Measurements from ENCODE around the gene FAM240B.

FAM240B gene

GRCh38 chr9:38687389-38687842, 32.5 kb downstream of the FAM240B start:
- Histone ChIP-seq H2BK12ac (ENCODE audit: low read length) (no peak overlapping the region), H2BK15ac (ENCODE audit: low read length) (no peak overlapping the region), H3K4me1 (ENCODE audit: control insufficient read depth in 2 of 2, insufficient read depth in 1 of 2, low read depth in 1 of 2, low read length in 2 of 2) (peaks cover 14 to 30% of the 10 kb centered on the region in 2 donors), H2BK120ac (ENCODE audit: low read depth, low read length) (no peak overlapping the region), H2AK5ac (ENCODE audit: low read depth, low read length) (no peak overlapping the region), H3K79me1 (ENCODE audit: low read depth, low read length) (no peaks in the 10 kb centered on the region), H3K9me3 (replicated peaks in 1 of 2; ENCODE audit: control insufficient read depth in 2 of 2, insufficient read depth in 1 of 2, low read depth in 1 of 2, low read length in 2 of 2) (no peaks in the 10 kb centered on the region), H3K36me3 (replicated peaks in 1 of 2; ENCODE audit: control insufficient read depth in 2 of 2, insufficient read depth in 2 of 2, low read length in 2 of 2) (no peaks in the 10 kb centered on the region), H2AFZ (ENCODE audit: low read length) (peak overlapping the region; percentile 76), H3K14ac (ENCODE audit: low read length) (no peak overlapping the region), H3K4ac (ENCODE audit: low read length) (no peak overlapping the region), H3K9ac (ENCODE audit: low read depth, low read length, poor library complexity) (no peak overlapping the region), H3K4me2 (ENCODE audit: insufficient read depth, low read length, poor library complexity, severe bottlenecking) (no peak overlapping the region), H3K27me3 (ENCODE audit: control insufficient read depth in 3 of 3, insufficient read depth in 3 of 3, low read depth in 1 of 3, low read length in 3 of 3) (no peaks in the 10 kb centered on the region), H3K4me3 (ENCODE audit: low read length in 2 of 2) (no peak overlapping the region), H3K23ac (ENCODE audit: low read depth, low read length, poor library complexity) (no peak overlapping the region), H4K91ac (ENCODE audit: low read depth, low read length, poor library complexity) (no peak overlapping the region), H3K18ac (ENCODE audit: low read length) (peak overlapping the region; percentile 16), H3K27ac (replicated peaks; ENCODE audit: low read length) (no peak overlapping the region), H2BK5ac (ENCODE audit: low read length) (no peak overlapping the region), H4K8ac (ENCODE audit: low read depth, low read length) (no peak overlapping the region)
- WGBS, 2 donors (ENCODE audit: extremely low coverage in 2 of 2, insufficient read length in 2 of 2, insufficient replicate concordance in 1 of 2): no CpG with 5 or more reads among the region's 21 CpGs
- no peak for DNase-seq (ENCODE audit: low spot score)

GRCh38 chr9:38686933-38687332, 33.0 kb downstream of the FAM240B start:
- no CpG with 5 or more reads among the region's 10 CpGs for WGBS, 2 donors (ENCODE audit: extremely low coverage in 2 of 2, insufficient read length in 2 of 2, insufficient replicate concordance in 1 of 2)
- Histone ChIP-seq H2AFZ (ENCODE audit: low read length) (peak overlapping the region; percentile 76), H4K91ac (ENCODE audit: low read depth, low read length, poor library complexity) (no peak overlapping the region), H3K9ac (ENCODE audit: low read depth, low read length, poor library complexity) (no peak overlapping the region), H2BK15ac (ENCODE audit: low read length) (no peak overlapping the region), H3K27ac (replicated peaks; ENCODE audit: low read length) (no peak overlapping the region), H3K18ac (ENCODE audit: low read length) (peak overlapping the region; percentile 57), H2BK120ac (ENCODE audit: low read depth, low read length) (no peak overlapping the region), H3K4me1 (ENCODE audit: control insufficient read depth in 2 of 2, insufficient read depth in 1 of 2, low read depth in 1 of 2, low read length in 2 of 2) (peaks cover 15 to 35% of the 10 kb centered on the region in 2 donors), H2AK5ac (ENCODE audit: low read depth, low read length) (no peak overlapping the region), H3K4me3 (ENCODE audit: low read length in 2 of 2) (no peak overlapping the region), H3K4me2 (ENCODE audit: insufficient read depth, low read length, poor library complexity, severe bottlenecking) (no peak overlapping the region), H4K8ac (ENCODE audit: low read depth, low read length) (no peak overlapping the region), H3K14ac (ENCODE audit: low read length) (no peak overlapping the region), H2BK5ac (ENCODE audit: low read length) (no peak overlapping the region), H3K4ac (ENCODE audit: low read length) (no peak overlapping the region), H3K9me3 (replicated peaks in 1 of 2; ENCODE audit: control insufficient read depth in 2 of 2, insufficient read depth in 1 of 2, low read depth in 1 of 2, low read length in 2 of 2) (no peaks in the 10 kb centered on the region), H3K27me3 (ENCODE audit: control insufficient read depth in 3 of 3, insufficient read depth in 3 of 3, low read depth in 1 of 3, low read length in 3 of 3) (no peaks in the 10 kb centered on the region), H2BK12ac (ENCODE audit: low read length) (no peak overlapping the region), H3K79me1 (ENCODE audit: low read depth, low read length) (no peaks in the 10 kb centered on the region), H3K36me3 (replicated peaks in 1 of 2; ENCODE audit: control insufficient read depth in 2 of 2, insufficient read depth in 2 of 2, low read length in 2 of 2) (no peaks in the 10 kb centered on the region), H3K23ac (ENCODE audit: low read depth, low read length, poor library complexity) (no peak overlapping the region)
- no peak for DNase-seq (ENCODE audit: low spot score)

DNA sequence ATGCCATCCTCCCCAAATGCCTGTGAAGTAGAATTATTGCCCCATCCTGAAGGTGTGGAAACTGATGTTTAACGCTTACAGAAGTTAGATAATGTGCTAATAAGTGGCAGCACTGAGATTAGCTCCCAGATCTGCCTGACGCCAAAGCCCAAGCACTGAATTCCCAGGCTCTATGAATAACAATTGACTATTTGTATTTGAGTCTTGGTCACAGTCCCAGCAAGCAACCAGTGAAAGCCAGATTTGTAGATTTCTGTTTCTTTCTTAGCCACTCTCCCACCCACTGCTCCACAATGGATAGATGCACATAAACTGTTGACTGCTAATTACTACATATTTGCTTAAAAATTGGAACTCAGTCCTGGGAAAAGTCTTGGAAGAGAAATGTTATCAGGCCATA, 34.4 kb downstream of the FAM240B start:
- Histone ChIP-seq H3K14ac (ENCODE audit: low read length) (no peak overlapping the region), H3K18ac (ENCODE audit: low read length) (no peak overlapping the region), H3K4me1 (ENCODE audit: control insufficient read depth in 2 of 2, insufficient read depth in 1 of 2, low read depth in 1 of 2, low read length in 2 of 2) (peaks cover 15 to 36% of the 10 kb centered on the region in 2 donors), H2BK12ac (ENCODE audit: low read length) (no peak overlapping the region), H3K4me3 (ENCODE audit: low read length in 2 of 2) (no peak overlapping the region), H3K9ac (ENCODE audit: low read depth, low read length, poor library complexity) (no peak overlapping the region), H2BK120ac (ENCODE audit: low read depth, low read length) (no peak overlapping the region), H3K27ac (replicated peaks; ENCODE audit: low read length) (no peak overlapping the region), H3K4ac (ENCODE audit: low read length) (no peak overlapping the region), H2BK15ac (ENCODE audit: low read length) (no peak overlapping the region), H3K4me2 (ENCODE audit: insufficient read depth, low read length, poor library complexity, severe bottlenecking) (no peak overlapping the region), H3K27me3 (ENCODE audit: control insufficient read depth in 3 of 3, insufficient read depth in 3 of 3, low read depth in 1 of 3, low read length in 3 of 3) (no peaks in the 10 kb centered on the region), H4K91ac (ENCODE audit: low read depth, low read length, poor library complexity) (no peak overlapping the region), H4K8ac (ENCODE audit: low read depth, low read length) (no peak overlapping the region), H3K9me3 (replicated peaks in 1 of 2; ENCODE audit: control insufficient read depth in 2 of 2, insufficient read depth in 1 of 2, low read depth in 1 of 2, low read length in 2 of 2) (no peaks in the 10 kb centered on the region), H2AK5ac (ENCODE audit: low read depth, low read length) (no peak overlapping the region), H2BK5ac (ENCODE audit: low read length) (no peak overlapping the region), H3K36me3 (replicated peaks in 1 of 2; ENCODE audit: control insufficient read depth in 2 of 2, insufficient read depth in 2 of 2, low read length in 2 of 2) (no peaks in the 10 kb centered on the region), H3K79me1 (ENCODE audit: low read depth, low read length) (no peaks in the 10 kb centered on the region), H3K23ac (ENCODE audit: low read depth, low read length, poor library complexity) (no peak overlapping the region), H2AFZ (ENCODE audit: low read length) (no peak overlapping the region)
- no peak for DNase-seq (ENCODE audit: low spot score)
- no CpG with 5 or more reads among the region's 2 CpGs for WGBS, 2 donors (ENCODE audit: extremely low coverage in 2 of 2, insufficient read length in 2 of 2, insufficient replicate concordance in 1 of 2)

DNA sequence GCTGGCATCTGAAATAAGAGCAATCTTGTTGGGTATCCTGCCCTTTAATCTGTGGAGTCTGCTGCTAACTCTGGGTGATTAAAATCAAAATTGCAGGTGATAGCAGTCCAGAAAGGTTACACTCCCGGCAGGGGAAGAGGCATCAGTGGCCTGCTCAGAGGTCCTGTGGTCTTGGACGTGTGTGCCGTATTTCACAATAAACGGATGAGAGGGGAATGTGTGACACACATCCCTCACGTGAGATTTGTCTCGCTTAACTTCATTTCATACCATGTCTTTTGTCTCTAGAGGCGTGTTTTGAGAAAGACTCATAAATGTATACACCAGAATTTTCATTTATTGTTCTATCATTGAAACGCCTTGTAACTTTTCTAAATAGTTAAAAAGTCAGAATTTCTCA, 36.6 kb downstream of the FAM240B start:
- no peak overlapping the region for H2BK5ac ChIP-seq (ENCODE audit: low read length)
- no peak overlapping the region for H4K8ac ChIP-seq (ENCODE audit: low read depth, low read length)
- no peak overlapping the region for H3K23ac ChIP-seq (ENCODE audit: low read depth, low read length, poor library complexity)
- no peak overlapping the region for H2BK120ac ChIP-seq (ENCODE audit: low read depth, low read length)
- H3K79me1 ChIP-seq (ENCODE audit: low read depth, low read length): no peaks in the 10 kb centered on the region
- H2AK5ac ChIP-seq (ENCODE audit: low read depth, low read length): no peak overlapping the region
- no peak overlapping the region for H3K14ac ChIP-seq (ENCODE audit: low read length)
- H3K4me1 ChIP-seq (ENCODE audit: control insufficient read depth in 2 of 2, insufficient read depth in 1 of 2, low read depth in 1 of 2, low read length in 2 of 2): peaks cover 12 to 26% of the 10 kb centered on the region in 2 donors
- H4K91ac ChIP-seq (ENCODE audit: low read depth, low read length, poor library complexity): no peak overlapping the region
- no peaks in the 10 kb centered on the region for H3K27me3 ChIP-seq (ENCODE audit: control insufficient read depth in 3 of 3, insufficient read depth in 3 of 3, low read depth in 1 of 3, low read length in 3 of 3)
- H2BK12ac ChIP-seq (ENCODE audit: low read length): no peak overlapping the region
- H3K36me3 ChIP-seq (replicated peaks in 1 of 2; ENCODE audit: control insufficient read depth in 2 of 2, insufficient read depth in 2 of 2, low read length in 2 of 2): no peaks in the 10 kb centered on the region
- DNase-seq (ENCODE audit: low spot score): no peak
- H3K4ac ChIP-seq (ENCODE audit: low read length): no peak overlapping the region
- H3K9me3 ChIP-seq (replicated peaks in 1 of 2; ENCODE audit: control insufficient read depth in 2 of 2, insufficient read depth in 1 of 2, low read depth in 1 of 2, low read length in 2 of 2): peaks cover 0 to 6% of the 10 kb centered on the region in 2 donors
- no peak overlapping the region for H3K18ac ChIP-seq (ENCODE audit: low read length)
- H2AFZ ChIP-seq (ENCODE audit: low read length): no peak overlapping the region
- H3K27ac ChIP-seq (replicated peaks; ENCODE audit: low read length): no peak overlapping the region
- H3K9ac ChIP-seq (ENCODE audit: low read depth, low read length, poor library complexity): no peak overlapping the region
- no peak overlapping the region for H3K4me2 ChIP-seq (ENCODE audit: insufficient read depth, low read length, poor library complexity, severe bottlenecking)
- H2BK15ac ChIP-seq (ENCODE audit: low read length): no peak overlapping the region
- no peak overlapping the region for H3K4me3 ChIP-seq (ENCODE audit: low read length in 2 of 2)
- no CpG with 5 or more reads among the region's 8 CpGs for WGBS, 2 donors (ENCODE audit: extremely low coverage in 2 of 2, insufficient read length in 2 of 2, insufficient replicate concordance in 1 of 2)

Data from neuronal stem cell (in vitro differentiated cells).